Hypothalamus (tissue), 51 donors: ENCODE results near the gene CDC123.
"Not testable (repeated sequence)": the region's sequence is repeated elsewhere in the genome, so short reads cannot be mapped to it uniquely, and the experiment has no call there.

Experiments used
- DNase-seq, 51 donors: peaks; one replicate each; lab custom pipeline; 2025; lab: John Stamatoyannopoulos, UW

CDC123 gene

GRCh38 chr10:12195603-12196506, at the start of gene CDC123, which contains the start of gene NUDT5:
TSS of gene CDC123 (plus strand) at chr10:12196188. CDS start at chr10:12196246, 58 bp downstream.
TSS of gene NUDT5 (minus strand) at chr10:12195891. CDS start at chr10:12186291, 9,600 bp downstream.
- peak; percentile 61 to 99 (median 87) for DNase-seq

GRCh38 chr10:12150163-12150562, 45.8 kb upstream of the CDC123 start:
- no peak for DNase-seq

- DNase-seq, result no peak
Measured at GRCh38 chr10:12154516-12154915, 41.5 kb upstream of the CDC123 start.

GRCh38 chr10:12156367-12157123, 39.4 kb upstream of the CDC123 start:
- no peak for DNase-seq

GRCh38 chr10:12158111-12158510, 37.9 kb upstream of the CDC123 start:
- no peak for DNase-seq

GRCh38 chr10:12160664-12161063, 35.3 kb upstream of the CDC123 start:
- DNase-seq, result no peak

GRCh38 chr10:12162927-12163326, 33.1 kb upstream of the CDC123 start:
- DNase-seq, result no peak

GRCh38 chr10:12164085-12164484, 31.9 kb upstream of the CDC123 start:
- no peak for DNase-seq

- DNase-seq, result peak in 1 of 51 donors; percentile 9
Measured at GRCh38 chr10:12165036-12165435, 31.0 kb upstream of the CDC123 start.

- no peak for DNase-seq
Measured at GRCh38 chr10:12165999-12166775, 29.8 kb upstream of the CDC123 start.

- not testable (repeated sequence) for DNase-seq
Measured at GRCh38 chr10:12171512-12171911, 24.5 kb upstream of the CDC123 start.

- no peak for DNase-seq
Measured at GRCh38 chr10:12177642-12178041, 18.3 kb upstream of the CDC123 start.

- no peak for DNase-seq
Measured at GRCh38 chr10:12179606-12180170, 16.3 kb upstream of the CDC123 start.

GRCh38 chr10:12180221-12180974, 15.6 kb upstream of the CDC123 start:
- no peak for DNase-seq

GRCh38 chr10:12181065-12181775, 14.8 kb upstream of the CDC123 start:
- DNase-seq, result no peak

- no peak for DNase-seq
Measured at GRCh38 chr10:12184165-12184564, 11.8 kb upstream of the CDC123 start.

- DNase-seq, result no peak
Measured at GRCh38 chr10:12186323-12186722, 9.7 kb upstream of the CDC123 start.

- DNase-seq, result no peak
Measured at GRCh38 chr10:12187321-12187905, 8.6 kb upstream of the CDC123 start.

GRCh38 chr10:12188656-12189055, 7.3 kb upstream of the CDC123 start:
- no peak for DNase-seq
